ENCODE measurements around the gene RSBN1L.

DNA sequence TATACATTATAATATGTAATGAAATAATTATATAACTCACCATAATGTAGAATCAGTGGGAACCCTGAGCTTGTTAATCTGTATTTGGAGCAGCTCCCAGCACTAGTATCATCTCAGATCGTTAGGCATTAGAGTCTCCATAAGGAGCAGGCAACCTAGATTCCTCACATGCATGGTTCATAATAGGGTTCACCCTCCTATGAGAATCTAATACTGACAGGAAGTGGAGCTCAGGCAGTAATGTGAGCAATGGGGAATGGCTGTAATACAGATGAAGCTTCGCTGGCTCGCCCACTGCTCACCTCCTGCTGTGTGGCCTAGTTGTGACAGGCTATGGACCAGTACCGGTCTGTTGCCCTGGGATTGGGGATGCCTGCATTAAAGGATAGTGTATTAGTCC lies 49.5 kb downstream of the RSBN1L start:
- TF ChIP-seq, protein P1, sequence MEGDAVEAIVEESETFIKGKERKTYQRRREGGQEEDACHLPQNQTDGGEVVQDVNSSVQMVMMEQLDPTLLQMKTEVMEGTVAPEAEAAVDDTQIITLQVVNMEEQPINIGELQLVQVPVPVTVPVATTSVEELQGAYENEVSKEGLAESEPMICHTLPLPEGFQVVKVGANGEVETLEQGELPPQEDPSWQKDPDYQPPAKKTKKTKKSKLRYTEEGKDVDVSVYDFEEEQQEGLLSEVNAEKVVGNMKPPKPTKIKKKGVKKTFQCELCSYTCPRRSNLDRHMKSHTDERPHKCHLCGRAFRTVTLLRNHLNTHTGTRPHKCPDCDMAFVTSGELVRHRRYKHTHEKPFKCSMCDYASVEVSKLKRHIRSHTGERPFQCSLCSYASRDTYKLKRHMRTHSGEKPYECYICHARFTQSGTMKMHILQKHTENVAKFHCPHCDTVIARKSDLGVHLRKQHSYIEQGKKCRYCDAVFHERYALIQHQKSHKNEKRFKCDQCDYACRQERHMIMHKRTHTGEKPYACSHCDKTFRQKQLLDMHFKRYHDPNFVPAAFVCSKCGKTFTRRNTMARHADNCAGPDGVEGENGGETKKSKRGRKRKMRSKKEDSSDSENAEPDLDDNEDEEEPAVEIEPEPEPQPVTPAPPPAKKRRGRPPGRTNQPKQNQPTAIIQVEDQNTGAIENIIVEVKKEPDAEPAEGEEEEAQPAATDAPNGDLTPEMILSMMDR (IDR thresholded peaks at IDR 0.05; ENCODE audit: insufficient read depth, low read depth, low read length), result no peak
- TF ChIP-seq EZH2 (IDR thresholded peaks at IDR 0.05; ENCODE audit: insufficient read depth, low read length), result no peak

Data from astrocyte (in vitro differentiated cells and primary cell).